Eye (tissue), 1 donor: ENCODE measurements around the gene TRPV4.

Experiments
- DNase-seq: peaks from one replicate; pipeline ENCODE4 v3.0.0-alpha.2; 2015

The TRPV4 gene

GRCh38 chr12:109760930-109761921 lies 72.0 kb downstream of the TRPV4 start:
- DNase-seq: no peak

GRCh38 chr12:109760031-109760929 lies 72.9 kb downstream of the TRPV4 start:
- no peak for DNase-seq

- DNase-seq: no peak
Observed at GRCh38 chr12:109759595-109759994, 73.6 kb downstream of the TRPV4 start.

GRCh38 chr12:109758426-109759420 lies 74.5 kb downstream of the TRPV4 start:
- DNase-seq: no peak

- DNase-seq: no peak
Observed at GRCh38 chr12:109757671-109758265, 75.4 kb downstream of the TRPV4 start.

GRCh38 chr12:109756457-109756856 lies 76.7 kb downstream of the TRPV4 start:
- no peak for DNase-seq

GRCh38 chr12:109753959-109754358 lies 79.2 kb downstream of the TRPV4 start:
- no peak for DNase-seq

GRCh38 chr12:109753054-109753401 lies 80.2 kb downstream of the TRPV4 start:
- DNase-seq: no peak

- DNase-seq: peak; percentile 48
Observed at GRCh38 chr12:109752117-109753053, 80.8 kb downstream of the TRPV4 start.

GRCh38 chr12:109744986-109745942 lies 87.9 kb downstream of the TRPV4 start:
- no peak for DNase-seq

- no peak for DNase-seq
Observed at GRCh38 chr12:109744026-109744425, 89.2 kb downstream of the TRPV4 start.

- DNase-seq: no peak
Observed at GRCh38 chr12:109743076-109743910, 89.9 kb downstream of the TRPV4 start.

GRCh38 chr12:109741970-109742703 lies 91.1 kb downstream of the TRPV4 start:
- DNase-seq: peak; percentile 51

- DNase-seq: no peak
Observed at GRCh38 chr12:109741286-109741969, 91.8 kb downstream of the TRPV4 start.

- DNase-seq: no peak
Observed at GRCh38 chr12:109740694-109741245, 92.4 kb downstream of the TRPV4 start.

GRCh38 chr12:109739747-109740693 lies 93.2 kb downstream of the TRPV4 start:
- no peak for DNase-seq
